ENCODE results near the gene PHF2. TPM values are rescaled to one million over a fixed set of nuclear protein-coding genes. Genes with fewer than 3 reads are reported as not detected.

PHF2 gene
- total RNA-seq, 1 experiment from 2014 or later: 17.4 TPM

GRCh38 chr9:93606187-93606586, 29.8 kb downstream of the PHF2 start:
- H3K4ac ChIP-seq (ENCODE audit: low read depth, low read length): no peak overlapping the region
- H4K8ac ChIP-seq (replicated peaks; ENCODE audit: insufficient read length, low read depth, low read length): no peak overlapping the region
- no peak overlapping the region for H3K56ac ChIP-seq (ENCODE audit: insufficient read length, low read depth, low read length)
- DNase-seq: no peak
- no peak overlapping the region for H2AK5ac ChIP-seq (ENCODE audit: insufficient read length, low read length)
- no peak overlapping the region for H2BK5ac ChIP-seq (ENCODE audit: insufficient read length, low read length)
- H3K4me1 Mint-ChIP-seq: peaks cover 24% of the 10 kb centered on the region in 2 experiments
- H3K27me3 Mint-ChIP-seq (ENCODE audit: low read depth): 0 out of 2 replicates have a peak, but pooled peaks cover 2% of the 10 kb centered on the region
- H3K9ac ChIP-seq (ENCODE audit: extremely low read depth, insufficient read length, low read length): no peak overlapping the region
- TF ChIP-seq, protein P1, sequence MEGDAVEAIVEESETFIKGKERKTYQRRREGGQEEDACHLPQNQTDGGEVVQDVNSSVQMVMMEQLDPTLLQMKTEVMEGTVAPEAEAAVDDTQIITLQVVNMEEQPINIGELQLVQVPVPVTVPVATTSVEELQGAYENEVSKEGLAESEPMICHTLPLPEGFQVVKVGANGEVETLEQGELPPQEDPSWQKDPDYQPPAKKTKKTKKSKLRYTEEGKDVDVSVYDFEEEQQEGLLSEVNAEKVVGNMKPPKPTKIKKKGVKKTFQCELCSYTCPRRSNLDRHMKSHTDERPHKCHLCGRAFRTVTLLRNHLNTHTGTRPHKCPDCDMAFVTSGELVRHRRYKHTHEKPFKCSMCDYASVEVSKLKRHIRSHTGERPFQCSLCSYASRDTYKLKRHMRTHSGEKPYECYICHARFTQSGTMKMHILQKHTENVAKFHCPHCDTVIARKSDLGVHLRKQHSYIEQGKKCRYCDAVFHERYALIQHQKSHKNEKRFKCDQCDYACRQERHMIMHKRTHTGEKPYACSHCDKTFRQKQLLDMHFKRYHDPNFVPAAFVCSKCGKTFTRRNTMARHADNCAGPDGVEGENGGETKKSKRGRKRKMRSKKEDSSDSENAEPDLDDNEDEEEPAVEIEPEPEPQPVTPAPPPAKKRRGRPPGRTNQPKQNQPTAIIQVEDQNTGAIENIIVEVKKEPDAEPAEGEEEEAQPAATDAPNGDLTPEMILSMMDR (conservative IDR thresholded peaks at IDR 0.05): no peak
- no peak overlapping the region for H3K27ac ChIP-seq (ENCODE audit: insufficient read length, low read depth, low read length)
- H3K79me2 ChIP-seq (ENCODE audit: insufficient read depth, low read length): no peaks in the 10 kb centered on the region
- H3K79me1 ChIP-seq (ENCODE audit: insufficient read depth, low read depth, low read length, poor library complexity, severe bottlenecking): peaks cover 2% of the 10 kb centered on the region
- peaks cover 15 to 36% (median 17%) of the 10 kb centered on the region in 3 experiments for H3K36me3 Mint-ChIP-seq (ENCODE audit: insufficient read depth in 1 of 3, low read depth in 3 of 3)
- H3K18ac ChIP-seq (ENCODE audit: insufficient read length, low read depth, low read length): no peak overlapping the region
- H3K27me3 ChIP-seq (ENCODE audit: insufficient read depth, low read length): no peaks in the 10 kb centered on the region
- WGBS (ENCODE audit: extremely low coverage, insufficient read length, low lambda C conversion rate): no CpG with 5 or more reads among the region's 3 CpGs
- no peak overlapping the region for H2BK15ac ChIP-seq (ENCODE audit: low read depth, low read length)
- H3T11ph ChIP-seq (ENCODE audit: low read length): no peak overlapping the region
- H3K9me3 Mint-ChIP-seq: peaks cover 17 to 21% of the 10 kb centered on the region in 2 experiments
- H3K14ac ChIP-seq (ENCODE audit: insufficient read depth, low read length): no peak overlapping the region
- no peak overlapping the region for H4K5ac ChIP-seq (ENCODE audit: insufficient read length, low read depth, low read length)
- no peak overlapping the region for H2BK12ac ChIP-seq (ENCODE audit: insufficient read length, low read depth, low read length)
- no peak overlapping the region for H2BK20ac ChIP-seq (ENCODE audit: low read depth, low read length, poor library complexity, severe bottlenecking)
- no peak overlapping the region for H2AFZ ChIP-seq (ENCODE audit: low read length)
- no peaks in the 10 kb centered on the region for H3K9me3 ChIP-seq (ENCODE audit: control insufficient read depth, low read depth, low read length)
- H4K91ac ChIP-seq (ENCODE audit: insufficient read length, low read depth, low read length): no peak overlapping the region
- H2BK120ac ChIP-seq (ENCODE audit: low read depth, low read length, poor library complexity, severe bottlenecking): no peak overlapping the region
- no peaks in the 10 kb centered on the region for H4K20me1 ChIP-seq (ENCODE audit: control insufficient read depth, insufficient read depth, insufficient read length)
- H3K27ac Mint-ChIP-seq: no peak overlapping the region
- no peak overlapping the region for H3K4me2 ChIP-seq (ENCODE audit: insufficient read depth, insufficient read length, low read length)
- H3K23me2 ChIP-seq (ENCODE audit: insufficient read length, low read depth, low read length, poor library complexity, severe bottlenecking): no peaks in the 10 kb centered on the region
- H3K4me3 Mint-ChIP-seq: no peak overlapping the region
- peaks cover 6% of the 10 kb centered on the region; the same call in 1 of the 2 replicates for H3K4me1 ChIP-seq (ENCODE audit: insufficient read depth, low read length)
- no peak overlapping the region for H3K23ac ChIP-seq (ENCODE audit: insufficient read length, low read depth, low read length)

Measured in H9 (cell line).